Measurements from ENCODE around the gene SORCS2. TPM values are rescaled to one million over a fixed set of nuclear protein-coding genes. Genes with fewer than 3 reads are reported as not detected.

Gene SORCS2
- total RNA-seq, 1 experiment from 2014 or later: 0.05 TPM

- DNase-seq (ENCODE audit: low read depth in 1 of 2, low spot score in 2 of 2): no peak
- Histone ChIP-seq H3K36me3 (no peaks in the 10 kb centered on the region), H3K27ac (no peak overlapping the region), H3K9me3 (replicated peaks) (no peaks in the 10 kb centered on the region), H3K27me3 (replicated peaks) (peaks cover 10% of the 10 kb centered on the region), H3K4me1 (replicated peaks) (no peaks in the 10 kb centered on the region), H3K4me3 (no peak overlapping the region)
These were observed 485.5 kb downstream of the SORCS2 start for GRCh38 chr4:7677799-7678301.

GRCh38 chr4:7678318-7678852 is 486.0 kb downstream of the SORCS2 start:
- DNase-seq (ENCODE audit: low read depth in 1 of 2, low spot score in 2 of 2): no peak
- Histone ChIP-seq H3K9me3 (replicated peaks) (no peaks in the 10 kb centered on the region), H3K27ac (no peak overlapping the region), H3K4me3 (no peak overlapping the region), H3K4me1 (replicated peaks) (no peaks in the 10 kb centered on the region), H3K27me3 (replicated peaks) (peaks cover 5% of the 10 kb centered on the region), H3K36me3 (no peaks in the 10 kb centered on the region)

- Histone ChIP-seq H3K27ac (no peak overlapping the region), H3K4me1 (replicated peaks) (no peaks in the 10 kb centered on the region), H3K27me3 (replicated peaks) (peaks cover 5% of the 10 kb centered on the region), H3K4me3 (no peak overlapping the region), H3K36me3 (no peaks in the 10 kb centered on the region), H3K9me3 (replicated peaks) (no peaks in the 10 kb centered on the region)
- no peak for DNase-seq (ENCODE audit: low read depth in 1 of 2, low spot score in 2 of 2)
These were observed 487.2 kb downstream of the SORCS2 start for GRCh38 chr4:7679406-7680040.

- H3K4me1 ChIP-seq (replicated peaks): no peaks in the 10 kb centered on the region
- no peak overlapping the region for H3K4me3 ChIP-seq
- peaks cover 5% of the 10 kb centered on the region for H3K27me3 ChIP-seq (replicated peaks)
- no peaks in the 10 kb centered on the region for H3K36me3 ChIP-seq
- DNase-seq (ENCODE audit: low read depth in 1 of 2, low spot score in 2 of 2): no peak
- no peaks in the 10 kb centered on the region for H3K9me3 ChIP-seq (replicated peaks)
- H3K27ac ChIP-seq: no peak overlapping the region
These were observed 487.8 kb downstream of the SORCS2 start for GRCh38 chr4:7680106-7680505.

GRCh38 chr4:7680731-7681130 is 488.4 kb downstream of the SORCS2 start:
- no peaks in the 10 kb centered on the region for H3K9me3 ChIP-seq (replicated peaks)
- H3K36me3 ChIP-seq: no peaks in the 10 kb centered on the region
- H3K4me3 ChIP-seq: no peak overlapping the region
- peaks cover 5% of the 10 kb centered on the region for H3K27me3 ChIP-seq (replicated peaks)
- DNase-seq (ENCODE audit: low read depth in 1 of 2, low spot score in 2 of 2): no peak
- H3K27ac ChIP-seq: no peak overlapping the region
- H3K4me1 ChIP-seq (replicated peaks): no peaks in the 10 kb centered on the region

- no peak overlapping the region for H3K4me3 ChIP-seq
- peaks cover 8% of the 10 kb centered on the region for H3K27me3 ChIP-seq (replicated peaks)
- H3K36me3 ChIP-seq: no peaks in the 10 kb centered on the region
- H3K4me1 ChIP-seq (replicated peaks): no peaks in the 10 kb centered on the region
- no peak overlapping the region for H3K27ac ChIP-seq
- no peak for DNase-seq (ENCODE audit: low read depth in 1 of 2, low spot score in 2 of 2)
- no peaks in the 10 kb centered on the region for H3K9me3 ChIP-seq (replicated peaks)
These were observed 490.9 kb downstream of the SORCS2 start for GRCh38 chr4:7683126-7683703.

- Histone ChIP-seq H3K4me1 (replicated peaks) (no peaks in the 10 kb centered on the region), H3K27ac (no peak overlapping the region), H3K4me3 (no peak overlapping the region), H3K36me3 (no peaks in the 10 kb centered on the region), H3K9me3 (replicated peaks) (no peaks in the 10 kb centered on the region), H3K27me3 (replicated peaks) (peaks cover 8% of the 10 kb centered on the region)
- no peak for DNase-seq (ENCODE audit: low read depth in 1 of 2, low spot score in 2 of 2)
These were observed 492.0 kb downstream of the SORCS2 start for GRCh38 chr4:7684294-7684693.

GRCh38 chr4:7686070-7686870 is 493.9 kb downstream of the SORCS2 start:
- Histone ChIP-seq H3K36me3 (no peaks in the 10 kb centered on the region), H3K4me3 (no peak overlapping the region)

GRCh38 chr4:7687006-7687405 is 494.7 kb downstream of the SORCS2 start:
- Histone ChIP-seq H3K4me3 (no peak overlapping the region), H3K27ac (no peak overlapping the region), H3K36me3 (no peaks in the 10 kb centered on the region), H3K4me1 (replicated peaks) (no peaks in the 10 kb centered on the region), H3K9me3 (replicated peaks) (no peaks in the 10 kb centered on the region), H3K27me3 (replicated peaks) (peaks cover 3% of the 10 kb centered on the region)
- no peak for DNase-seq (ENCODE audit: low read depth in 1 of 2, low spot score in 2 of 2)

More at GRCh38 chr4:7686070-7686870, 493.9 kb downstream of the SORCS2 start:
- peaks cover 7% of the 10 kb centered on the region for H3K27me3 ChIP-seq (replicated peaks)
- no peak overlapping the region for H3K27ac ChIP-seq
- DNase-seq (ENCODE audit: low read depth in 1 of 2, low spot score in 2 of 2): no peak
- no peaks in the 10 kb centered on the region for H3K4me1 ChIP-seq (replicated peaks)
- no peaks in the 10 kb centered on the region for H3K9me3 ChIP-seq (replicated peaks)

GRCh38 chr4:7687796-7688195 is 495.5 kb downstream of the SORCS2 start:
- DNase-seq (ENCODE audit: low read depth in 1 of 2, low spot score in 2 of 2): no peak
- Histone ChIP-seq H3K36me3 (no peaks in the 10 kb centered on the region), H3K9me3 (replicated peaks) (no peaks in the 10 kb centered on the region), H3K27ac (no peak overlapping the region), H3K4me3 (no peak overlapping the region), H3K27me3 (replicated peaks) (peaks cover 3% of the 10 kb centered on the region; the same call in 1 of the 2 replicates), H3K4me1 (replicated peaks) (no peaks in the 10 kb centered on the region)

- H3K36me3 ChIP-seq: no peaks in the 10 kb centered on the region
- H3K4me1 ChIP-seq (replicated peaks): no peaks in the 10 kb centered on the region
- no peaks in the 10 kb centered on the region for H3K9me3 ChIP-seq (replicated peaks)
- no peak overlapping the region for H3K27ac ChIP-seq
- H3K4me3 ChIP-seq: no peak overlapping the region
- DNase-seq (ENCODE audit: low read depth in 1 of 2, low spot score in 2 of 2): no peak
- peaks cover 3% of the 10 kb centered on the region for H3K27me3 ChIP-seq (replicated peaks)
These were observed 497.7 kb downstream of the SORCS2 start for GRCh38 chr4:7689773-7690693.

- H3K4me3 ChIP-seq: no peak overlapping the region
- no peak overlapping the region for H3K27ac ChIP-seq
- H3K9me3 ChIP-seq (replicated peaks): no peaks in the 10 kb centered on the region
- H3K27me3 ChIP-seq (replicated peaks): peaks cover 3% of the 10 kb centered on the region
- no peaks in the 10 kb centered on the region for H3K36me3 ChIP-seq
- no peak for DNase-seq (ENCODE audit: low read depth in 1 of 2, low spot score in 2 of 2)
- no peaks in the 10 kb centered on the region for H3K4me1 ChIP-seq (replicated peaks)
These were observed 498.7 kb downstream of the SORCS2 start for GRCh38 chr4:7691061-7691460.

- Histone ChIP-seq H3K4me1 (replicated peaks) (no peaks in the 10 kb centered on the region), H3K27me3 (replicated peaks) (no peaks in the 10 kb centered on the region; the same call in 1 of the 2 replicates), H3K9me3 (replicated peaks) (no peaks in the 10 kb centered on the region), H3K27ac (no peak overlapping the region), H3K4me3 (no peak overlapping the region), H3K36me3 (no peaks in the 10 kb centered on the region)
- DNase-seq (ENCODE audit: low read depth in 1 of 2, low spot score in 2 of 2): no peak
These were observed 499.6 kb downstream of the SORCS2 start for GRCh38 chr4:7691982-7692381.
